ENCODE measurements around the gene RAD23A. TPM values are rescaled to one million over a fixed set of nuclear protein-coding genes. Genes with fewer than 3 reads are reported as not detected.
"Not testable (repeated sequence)": the region's sequence is repeated elsewhere in the genome, so short reads cannot be mapped to it uniquely, and the experiment has no call there.

RAD23A gene
- total RNA-seq, 1 donor from 2014 or later = 40.6 TPM

DNA sequence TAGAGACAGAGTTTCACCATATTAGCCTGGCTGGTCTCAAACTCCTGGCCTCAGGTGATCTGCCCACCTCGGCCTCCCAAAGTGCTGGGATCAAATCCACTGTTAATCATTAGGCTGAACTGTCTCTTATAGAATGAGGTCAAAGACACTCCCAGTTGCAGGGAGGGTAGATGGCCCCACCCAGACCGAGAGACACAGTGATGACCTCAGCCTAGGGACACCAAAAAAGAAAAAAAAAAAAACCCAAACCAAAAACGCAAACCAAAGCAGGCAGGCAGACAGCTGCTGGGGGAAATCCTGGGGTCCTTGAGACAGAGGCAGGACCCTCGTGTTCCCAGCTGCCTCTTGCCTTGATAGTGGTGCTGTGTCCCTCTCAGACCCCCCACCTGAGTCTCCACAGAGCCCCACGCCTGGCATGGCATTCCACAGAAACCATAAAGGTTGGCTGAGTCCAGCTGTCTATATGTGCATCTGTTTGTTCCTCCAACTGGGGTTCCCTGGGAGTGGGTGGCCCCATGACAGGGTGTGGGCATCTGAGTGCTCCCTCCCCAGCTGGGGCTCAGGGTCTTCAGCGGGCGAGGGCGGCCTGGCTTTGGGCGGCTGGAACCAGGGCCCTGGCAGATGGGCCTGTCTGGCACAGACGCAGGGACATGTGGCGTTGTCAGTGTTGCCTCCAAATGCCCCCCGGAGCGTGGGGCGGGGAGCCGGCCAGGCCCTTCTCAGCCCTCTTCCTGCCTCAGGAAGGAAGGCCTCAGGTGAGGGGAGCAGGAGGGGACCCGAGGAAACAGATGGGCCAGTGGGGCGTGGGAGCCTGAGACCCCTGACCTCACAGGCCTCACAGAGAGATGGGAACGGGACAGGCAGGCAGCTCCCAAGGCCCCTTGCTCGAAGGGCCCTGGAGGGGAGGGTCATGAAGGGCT, 28.9 kb downstream of the RAD23A start:
- Mint-ChIP-seq H3K4me3 (ENCODE audit: unreplicated experiment) (no peak overlapping the region), H3K36me3 (ENCODE audit: low read depth, unreplicated experiment) (no peaks in the 10 kb centered on the region), H3K27ac (ENCODE audit: unreplicated experiment) (no peak overlapping the region), H3K9me3 (ENCODE audit: unreplicated experiment) (no peaks in the 10 kb centered on the region), H3K4me1 (ENCODE audit: low read depth, unreplicated experiment) (no peaks in the 10 kb centered on the region), H3K27me3 (ENCODE audit: low read depth, unreplicated experiment) (peaks cover 19% of the 10 kb centered on the region)
- no peak overlapping the region for H3K4me2 ChIP-seq (ENCODE audit: low read length)
- no peak overlapping the region for H2AFZ ChIP-seq (ENCODE audit: low read depth, low read length)
- H3K4me3 ChIP-seq (ENCODE audit: insufficient read depth, low read depth, low read length) = no peak overlapping the region
- FAIRE-seq (no peak), DNase-seq (ENCODE audit: low read depth) (no peak)
- TF ChIP-seq, protein P1, sequence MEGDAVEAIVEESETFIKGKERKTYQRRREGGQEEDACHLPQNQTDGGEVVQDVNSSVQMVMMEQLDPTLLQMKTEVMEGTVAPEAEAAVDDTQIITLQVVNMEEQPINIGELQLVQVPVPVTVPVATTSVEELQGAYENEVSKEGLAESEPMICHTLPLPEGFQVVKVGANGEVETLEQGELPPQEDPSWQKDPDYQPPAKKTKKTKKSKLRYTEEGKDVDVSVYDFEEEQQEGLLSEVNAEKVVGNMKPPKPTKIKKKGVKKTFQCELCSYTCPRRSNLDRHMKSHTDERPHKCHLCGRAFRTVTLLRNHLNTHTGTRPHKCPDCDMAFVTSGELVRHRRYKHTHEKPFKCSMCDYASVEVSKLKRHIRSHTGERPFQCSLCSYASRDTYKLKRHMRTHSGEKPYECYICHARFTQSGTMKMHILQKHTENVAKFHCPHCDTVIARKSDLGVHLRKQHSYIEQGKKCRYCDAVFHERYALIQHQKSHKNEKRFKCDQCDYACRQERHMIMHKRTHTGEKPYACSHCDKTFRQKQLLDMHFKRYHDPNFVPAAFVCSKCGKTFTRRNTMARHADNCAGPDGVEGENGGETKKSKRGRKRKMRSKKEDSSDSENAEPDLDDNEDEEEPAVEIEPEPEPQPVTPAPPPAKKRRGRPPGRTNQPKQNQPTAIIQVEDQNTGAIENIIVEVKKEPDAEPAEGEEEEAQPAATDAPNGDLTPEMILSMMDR (IDR thresholded peaks at IDR 0.05; ENCODE audit: insufficient read depth, low read depth, low read length) = no peak
- TF ChIP-seq EZH2 (IDR thresholded peaks at IDR 0.05; ENCODE audit: insufficient read depth, low read length) = no peak
- H3K79me2 ChIP-seq (ENCODE audit: insufficient read depth, low read length) = no peaks in the 10 kb centered on the region
- no peaks in the 10 kb centered on the region for H3K4me1 ChIP-seq (ENCODE audit: insufficient read depth, low read length)
- H3K27me3 ChIP-seq (ENCODE audit: insufficient read depth, low read length) = no peaks in the 10 kb centered on the region
- H3K9ac ChIP-seq (ENCODE audit: low read length) = no peak overlapping the region
- no peaks in the 10 kb centered on the region for H3K36me3 ChIP-seq (ENCODE audit: insufficient read depth, low read length)
- H4K20me1 ChIP-seq (ENCODE audit: insufficient read depth, low read length) = no peaks in the 10 kb centered on the region
- H3K27ac ChIP-seq (ENCODE audit: low read depth, low read length) = no peak overlapping the region
- H3K9me3 ChIP-seq (ENCODE audit: insufficient read depth, low read depth, low read length) = no peaks in the 10 kb centered on the region

DNA sequence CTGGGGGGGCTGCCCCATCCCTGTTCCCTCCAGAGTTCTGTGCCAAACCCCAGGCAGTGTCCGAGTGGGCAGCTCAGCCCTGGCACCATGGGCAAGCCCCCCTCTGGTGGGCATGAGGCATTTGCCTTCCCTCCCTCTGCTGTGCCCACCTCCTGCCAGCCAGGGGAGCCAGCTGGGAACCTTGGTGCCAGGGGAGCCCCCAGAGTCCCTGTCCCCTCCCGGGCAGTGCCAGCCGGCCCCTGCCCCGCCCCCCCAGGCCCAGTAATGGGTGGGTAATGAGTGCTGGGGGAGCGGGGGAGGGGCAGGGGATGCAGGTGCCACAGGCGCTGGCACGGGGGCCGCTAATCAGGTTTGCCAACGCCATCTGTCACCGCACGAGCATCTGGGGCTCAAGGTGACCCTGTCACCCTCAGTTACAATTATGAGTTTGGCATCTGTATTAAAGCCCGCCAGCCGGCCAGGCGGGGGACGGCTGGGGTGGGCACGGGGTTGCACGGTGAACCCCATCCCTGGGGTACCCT, 29.6 kb downstream of the RAD23A start:
- DNase-seq (ENCODE audit: low read depth) = no peak
- H3K4me1 ChIP-seq (ENCODE audit: insufficient read depth, low read length) = no peaks in the 10 kb centered on the region
- no peaks in the 10 kb centered on the region for H3K9me3 ChIP-seq (ENCODE audit: insufficient read depth, low read depth, low read length)
- H3K27me3 Mint-ChIP-seq (ENCODE audit: low read depth, unreplicated experiment) = peaks cover 18% of the 10 kb centered on the region
- H3K4me3 ChIP-seq (ENCODE audit: insufficient read depth, low read depth, low read length) = no peak overlapping the region
- H3K4me1 Mint-ChIP-seq (ENCODE audit: low read depth, unreplicated experiment) = no peaks in the 10 kb centered on the region
- H3K9me3 Mint-ChIP-seq (ENCODE audit: unreplicated experiment) = no peaks in the 10 kb centered on the region
- no peaks in the 10 kb centered on the region for H3K27me3 ChIP-seq (ENCODE audit: insufficient read depth, low read length)
- no peaks in the 10 kb centered on the region for H4K20me1 ChIP-seq (ENCODE audit: insufficient read depth, low read length)
- no peak overlapping the region for H2AFZ ChIP-seq (ENCODE audit: low read depth, low read length)
- TF ChIP-seq, protein P1 (IDR thresholded peaks at IDR 0.05; ENCODE audit: insufficient read depth, low read depth, low read length) = no peak
- TF ChIP-seq EZH2 (IDR thresholded peaks at IDR 0.05; ENCODE audit: insufficient read depth, low read length) = no peak
- FAIRE-seq = no peak
- no peak overlapping the region for H3K27ac ChIP-seq (ENCODE audit: low read depth, low read length)
- no peaks in the 10 kb centered on the region for H3K36me3 ChIP-seq (ENCODE audit: insufficient read depth, low read length)
- no peaks in the 10 kb centered on the region for H3K36me3 Mint-ChIP-seq (ENCODE audit: low read depth, unreplicated experiment)
- no peak overlapping the region for H3K9ac ChIP-seq (ENCODE audit: low read length)
- no peaks in the 10 kb centered on the region for H3K79me2 ChIP-seq (ENCODE audit: insufficient read depth, low read length)
- H3K27ac Mint-ChIP-seq (ENCODE audit: unreplicated experiment) = no peak overlapping the region
- no peak overlapping the region for H3K4me2 ChIP-seq (ENCODE audit: low read length)
- no peak overlapping the region for H3K4me3 Mint-ChIP-seq (ENCODE audit: unreplicated experiment)

DNA sequence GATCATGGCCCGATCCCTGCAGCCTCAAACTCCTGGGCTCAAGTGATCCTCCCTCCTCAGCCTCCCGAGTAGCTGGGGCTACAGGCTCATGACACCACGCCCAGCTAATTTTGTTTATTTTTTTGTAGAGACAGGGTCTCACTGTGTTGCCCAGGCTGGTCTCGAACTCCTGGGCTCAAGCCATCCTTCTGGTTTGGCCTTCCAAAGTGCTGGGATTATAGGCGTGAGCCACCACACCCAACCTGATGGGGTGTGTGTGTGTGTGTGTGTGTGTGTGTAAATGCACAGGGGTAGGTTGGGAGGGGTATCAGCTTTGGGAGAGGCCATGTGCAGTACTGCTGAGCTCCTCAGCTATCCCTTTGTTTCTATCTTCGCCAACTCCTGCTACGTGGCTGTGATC, 30.4 kb downstream of the RAD23A start:
- not testable (repeated sequence) for H2AFZ ChIP-seq (ENCODE audit: low read depth, low read length); H3K9ac ChIP-seq (ENCODE audit: low read length); H3K36me3 ChIP-seq (ENCODE audit: insufficient read depth, low read length); H3K27me3 ChIP-seq (ENCODE audit: insufficient read depth, low read length); H3K4me1 Mint-ChIP-seq (ENCODE audit: low read depth, unreplicated experiment); H3K79me2 ChIP-seq (ENCODE audit: insufficient read depth, low read length); H3K9me3 ChIP-seq (ENCODE audit: insufficient read depth, low read depth, low read length); H3K4me2 ChIP-seq (ENCODE audit: low read length); H3K4me3 ChIP-seq (ENCODE audit: insufficient read depth, low read depth, low read length); H4K20me1 ChIP-seq (ENCODE audit: insufficient read depth, low read length); H3K36me3 Mint-ChIP-seq (ENCODE audit: low read depth, unreplicated experiment); H3K9me3 Mint-ChIP-seq (ENCODE audit: unreplicated experiment); H3K27ac ChIP-seq (ENCODE audit: low read depth, low read length); FAIRE-seq; DNase-seq (ENCODE audit: low read depth); H3K4me3 Mint-ChIP-seq (ENCODE audit: unreplicated experiment); H3K4me1 ChIP-seq (ENCODE audit: insufficient read depth, low read length)
- peaks cover 19% of the 10 kb centered on the region for H3K27me3 Mint-ChIP-seq (ENCODE audit: low read depth, unreplicated experiment)
- peak overlapping the region; percentile 41 for H3K27ac Mint-ChIP-seq (ENCODE audit: unreplicated experiment)

Measured in astrocyte (in vitro differentiated cells and primary cell).